WTC11 (cell line): ENCODE results near the gene CTNND2. TPM values are rescaled to one million over a fixed set of nuclear protein-coding genes. Genes with fewer than 3 reads are reported as not detected.

Experiments used
- ATAC-seq: fragments of 200-7000 bp; cut with Tn5 transposase; 2 replicates; pipeline ENCODE4 v1.10.0; 2021; ENCODE audit warnings: mild to moderate bottlenecking, moderate library complexity
- CTCF ChIA-PET: fragments of 300-600 bp; sonication (Branson Sonifier 250); formaldehyde crosslinking; loops from one replicate; lab custom pipeline; 2021; ENCODE audit warnings: antibody characterized with exemption; lab: Charles Lee
- POLR2A ChIA-PET: fragments of 350-600 bp; sonication (Branson Sonifier 250); formaldehyde crosslinking; loops from one replicate; lab custom pipeline; 2021; ENCODE audit warnings: antibody characterized with exemption; lab: Charles Lee
- DNase-seq: peaks from one replicate; pipeline ENCODE4 v3.0.0; 2021; ENCODE audit warnings: low spot score
- H3K27ac Mint-ChIP-seq: 2 replicates; pipeline ENCODE4 v1.8.0; 2021; ENCODE audit warnings: mixed read lengths
- H3K27me3 Mint-ChIP-seq: 2 replicates; pipeline ENCODE4 v1.8.0; 2021; ENCODE audit warnings: low read depth, mild to moderate bottlenecking, moderate library complexity, mixed read lengths
- H3K36me3 Mint-ChIP-seq: 2 replicates; pipeline ENCODE4 v1.8.0; 2021; ENCODE audit warnings: mixed read lengths
- H3K4me1 Mint-ChIP-seq: 2 replicates; pipeline ENCODE4 v1.8.0; 2022; ENCODE audit warnings: mixed read lengths
- H3K4me3 Mint-ChIP-seq: 2 replicates; pipeline ENCODE4 v1.8.0; 2021; ENCODE audit warnings: mild to moderate bottlenecking, moderate library complexity, mixed read lengths
- H3K9me3 Mint-ChIP-seq: 2 replicates; pipeline ENCODE4 v1.8.0; 2021; ENCODE audit warnings: mixed read lengths
- ARID4B ChIP-seq: sonication (generic); formaldehyde crosslinking; IDR thresholded peaks from 2 replicates; pipeline ENCODE4 v1.8.0; 2023; ENCODE audit warnings: missing genetic modification reagents, mild to moderate bottlenecking, borderline replicate concordance
- CDX4 ChIP-seq: fragments of 250-450 bp; sonication (Bioruptor Pico); IDR thresholded peaks from 2 replicates; pipeline ENCODE4 v1.9.0; 2021; ENCODE audit warnings: moderate library complexity, mild to moderate bottlenecking, inconsistent platforms, borderline replicate concordance
- EMX1 ChIP-seq: fragments of 250-450 bp; sonication (Bioruptor Pico); IDR thresholded peaks from 2 replicates; pipeline ENCODE4 v1.8.0; 2021; ENCODE audit warnings: mild to moderate bottlenecking
- MAX ChIP-seq: sonication (generic); formaldehyde crosslinking; IDR thresholded peaks from 2 replicates; pipeline ENCODE4 v1.8.0; 2022; ENCODE audit warnings: mild to moderate bottlenecking, missing genetic modification reagents
- MXD4 ChIP-seq: fragments of 250-450 bp; sonication (Bioruptor Pico); IDR thresholded peaks from 2 replicates; pipeline ENCODE4 v1.8.0; 2021; ENCODE audit warnings: mild to moderate bottlenecking, moderate library complexity, borderline replicate concordance
- MYBL2 ChIP-seq: sonication (generic); formaldehyde crosslinking; IDR thresholded peaks from 2 replicates; pipeline ENCODE4 v1.8.1; 2023; ENCODE audit warnings: mild to moderate bottlenecking, moderate library complexity, missing genetic modification reagents
- PREB ChIP-seq: sonication (generic); formaldehyde crosslinking; IDR thresholded peaks from 2 replicates; pipeline ENCODE4 v1.8.1; 2022; ENCODE audit warnings: mild to moderate bottlenecking, missing genetic modification reagents, moderate library complexity, borderline replicate concordance
- PRRX2 ChIP-seq: fragments of 250-450 bp; sonication (Bioruptor Pico); IDR thresholded peaks from 2 replicates; pipeline ENCODE4 v1.8.0; 2021; ENCODE audit warnings: mild to moderate bottlenecking
- SMAD3 ChIP-seq: sonication (generic); formaldehyde crosslinking; IDR thresholded peaks from 2 replicates; pipeline ENCODE4 v1.8.0; 2022; ENCODE audit warnings: missing genetic modification reagents, mild to moderate bottlenecking, borderline replicate concordance
- SP1 ChIP-seq: sonication (generic); formaldehyde crosslinking; conservative IDR thresholded peaks from 2 replicates; pipeline ENCODE4 v1.8.1; 2022; ENCODE audit warnings: missing genetic modification reagents
- STAT6 ChIP-seq: sonication (generic); formaldehyde crosslinking; conservative IDR thresholded peaks from 2 replicates; pipeline ENCODE4 v1.8.1; 2023; ENCODE audit warnings: mild to moderate bottlenecking, low read depth, missing genetic modification reagents, moderate library complexity
- TCF7 ChIP-seq: sonication (generic); formaldehyde crosslinking; IDR thresholded peaks from 2 replicates; pipeline ENCODE4 v1.8.0; 2022; ENCODE audit warnings: mild to moderate bottlenecking, low read depth, missing genetic modification reagents, moderate library complexity
- TEAD1 ChIP-seq: sonication (generic); formaldehyde crosslinking; IDR thresholded peaks from 2 replicates; pipeline ENCODE4 v1.8.0; 2022; ENCODE audit warnings: mild to moderate bottlenecking, missing genetic modification reagents
- ZNF138 ChIP-seq: sonication (generic); formaldehyde crosslinking; conservative IDR thresholded peaks from 2 replicates; pipeline ENCODE4 v1.8.1; 2022; ENCODE audit warnings: mild to moderate bottlenecking, moderate library complexity, missing genetic modification reagents
- ZNF232 ChIP-seq: sonication (generic); formaldehyde crosslinking; IDR thresholded peaks from 2 replicates; pipeline ENCODE4 v1.8.0; 2022; ENCODE audit warnings: mild to moderate bottlenecking, missing genetic modification reagents
- ZNF281 ChIP-seq: sonication (generic); formaldehyde crosslinking; IDR thresholded peaks from 2 replicates; pipeline ENCODE4 v1.8.0; 2023; ENCODE audit warnings: mild to moderate bottlenecking, missing genetic modification reagents
- ZNF532 ChIP-seq: fragments of 250-450 bp; sonication (Bioruptor Pico); IDR thresholded peaks from 2 replicates; pipeline ENCODE4 v1.9.0; 2021; ENCODE audit warnings: mild to moderate bottlenecking, borderline replicate concordance
- total RNA-seq: library from RNA; stranded (reverse); gene quantifications from 3 replicates; pipeline ENCODE4 v1.2.3, GENCODE V29; 2021

Gene CTNND2
- total RNA-seq, 1 experiment from 2014 or later = 11.9 TPM

GRCh38 chr5:11681796-11682195 is 222.4 kb downstream of the CTNND2 start (continued):
- TF ChIP-seq CDX4 (CRISPR knock-in tag) (no peak), TEAD1 (no peak), TCF7 (CRISPR knock-in tag) (no peak)

GRCh38 chr5:11679676-11680075 is 224.6 kb downstream of the CTNND2 start:
- ATAC-seq (no peak), DNase-seq (no peak)
- H3K4me3 Mint-ChIP-seq = no peak overlapping the region
- no peak overlapping the region for H3K27ac Mint-ChIP-seq
- no peaks in the 10 kb centered on the region for H3K27me3 Mint-ChIP-seq
- POLR2A ChIA-PET = interaction anchor here (0.6 kb wide), 1 partner anchor 233 kb away, joined by 5 read pairs; no protein-coding TSS in a partner anchor
- H3K9me3 Mint-ChIP-seq = peaks cover 6% of the 10 kb centered on the region
- H3K36me3 Mint-ChIP-seq = no peaks in the 10 kb centered on the region
- TF ChIP-seq ZNF532 (no peak), EMX1 (CRISPR knock-in tag) (no peak), SMAD3 (no peak), MAX (CRISPR knock-in tag) (no peak), PREB (CRISPR knock-in tag) (no peak), ZNF281 (no peak), ZNF232 (CRISPR knock-in tag) (no peak), MXD4 (CRISPR knock-in tag) (no peak), ZNF138 (CRISPR knock-in tag) (no peak)
- peaks cover 9% of the 10 kb centered on the region for H3K4me1 Mint-ChIP-seq
- CTCF ChIA-PET = no interaction called here

- CTCF ChIA-PET = no interaction called here
- H3K27me3 Mint-ChIP-seq = no peaks in the 10 kb centered on the region
- H3K9me3 Mint-ChIP-seq = peaks cover 25% of the 10 kb centered on the region
- no peak overlapping the region for H3K4me3 Mint-ChIP-seq
- POLR2A ChIA-PET = no interaction called here
- ATAC-seq (no peak), DNase-seq (no peak)
- peaks cover 7% of the 10 kb centered on the region for H3K36me3 Mint-ChIP-seq
- H3K27ac Mint-ChIP-seq = no peak overlapping the region
- H3K4me1 Mint-ChIP-seq = peaks cover 16% of the 10 kb centered on the region
- TF ChIP-seq PRRX2 (CRISPR knock-in tag) = no peak
- no peak for TF ChIP-seq MYBL2 (CRISPR knock-in tag)
- no peak for TF ChIP-seq ARID4B (CRISPR knock-in tag)
- TF ChIP-seq ZNF232 (CRISPR knock-in tag) = no peak
- TF ChIP-seq SP1 (CRISPR knock-in tag) = no peak
- no peak for TF ChIP-seq STAT6 (CRISPR knock-in tag)
- no peak for TF ChIP-seq TCF7 (CRISPR knock-in tag)
Measured at GRCh38 chr5:11675184-11675583, 229.1 kb downstream of the CTNND2 start.
